OCI-LY7 (cell line): ENCODE measurements around the gene IL1RAPL1. TPM values are rescaled to one million over a fixed set of nuclear protein-coding genes. Genes with fewer than 3 reads are reported as not detected.

Experiments
- BruUV-seq: library from RNA; stranded (reverse); fragments of 400-500 nt; replicated peaks from 2 replicates; lab custom pipeline; 2021; lab: Mats Ljungman, UMichigan
- CTCF ChIA-PET: fragments of 300-600 bp; sonication (Branson Sonifier 250); formaldehyde crosslinking; loops from one replicate; lab custom pipeline; 2022; ENCODE audit warnings: antibody characterized with exemption; ENCODE audit not compliant: unreplicated experiment; lab: Charles Lee
- POLR2A ChIA-PET: fragments of 300-600 bp; sonication (Branson Sonifier 250); formaldehyde crosslinking; loops from one replicate; lab custom pipeline; 2022; ENCODE audit warnings: antibody characterized with exemption; lab: Charles Lee
- DNase-seq: peaks from one replicate; pipeline ENCODE4 v3.0.0-alpha.2; 2015; ENCODE audit warnings: low spot score
- H2AFZ ChIP-seq: fragments of 200-600 bp; sonication (generic), shearing (Covaris generic); 2 replicates; pipeline ENCODE4 v1.6.1; 2014; ENCODE audit warnings: mild to moderate bottlenecking, antibody characterized with exemption, low read length, moderate library complexity
- H3K27ac ChIP-seq: fragments of 200-600 bp; sonication (generic); 2 replicates; pipeline ENCODE4 v1.5.1; 2014; ENCODE audit warnings: mixed run types, low read depth, mild to moderate bottlenecking, moderate library complexity, low read length, inconsistent platforms; ENCODE audit not compliant: poor library complexity, severe bottlenecking
- H3K36me3 ChIP-seq: fragments of 200-600 bp; sonication (generic); 2 replicates; pipeline ENCODE4 v1.6.1; 2014; ENCODE audit warnings: mild to moderate bottlenecking, antibody characterized with exemption, low read length, moderate library complexity, mixed read lengths; ENCODE audit not compliant: insufficient read depth
- H3K4me1 ChIP-seq: fragments of 200-600 bp; sonication (generic); 2 replicates; pipeline ENCODE4 v1.5.1; 2014; ENCODE audit warnings: mild to moderate bottlenecking, low read length; ENCODE audit not compliant: insufficient read depth, poor library complexity, severe bottlenecking
- H3K4me2 ChIP-seq: fragments of 200-600 bp; sonication (generic); 2 replicates; pipeline ENCODE4 v1.6.1; 2014; ENCODE audit warnings: mild to moderate bottlenecking, low read length
- H3K4me3 ChIP-seq: fragments of 200-600 bp; sonication (generic); 2 replicates; pipeline ENCODE4 v1.5.1; 2014; ENCODE audit warnings: mild to moderate bottlenecking, low read depth, low read length; ENCODE audit not compliant: poor library complexity, severe bottlenecking
- H3K79me2 ChIP-seq: fragments of 200-600 bp; sonication (generic); 2 replicates; pipeline ENCODE4 v1.6.1; 2016; ENCODE audit warnings: low read depth, mild to moderate bottlenecking, low read length, moderate library complexity, mixed read lengths; ENCODE audit not compliant: insufficient read depth
- H3K9me2 ChIP-seq: fragments of 200-600 bp; sonication (generic); 2 replicates; pipeline ENCODE4 v1.6.1; 2016; ENCODE audit warnings: mild to moderate bottlenecking, low read length, mixed read lengths; ENCODE audit not compliant: insufficient read depth
- H3K9me3 ChIP-seq: fragments of 200-600 bp; sonication (generic); 2 replicates; pipeline ENCODE4 v1.6.1; 2014; ENCODE audit warnings: mild to moderate bottlenecking, mixed run types, low read length, mixed read lengths
- H4K20me1 ChIP-seq: fragments of 200-600 bp; sonication (generic); 2 replicates; pipeline ENCODE4 v1.6.1; 2014; ENCODE audit warnings: mild to moderate bottlenecking, antibody characterized with exemption, low read length, moderate library complexity, mixed read lengths; ENCODE audit not compliant: insufficient read depth
- CTCF ChIP-seq: fragments of 200-600 bp; sonication (generic); conservative IDR thresholded peaks from 2 replicates; pipeline ENCODE4 v1.5.1; 2014; ENCODE audit warnings: mild to moderate bottlenecking, antibody characterized with exemption, low read length, moderate library complexity, mixed read lengths
- EZH2phosphoT487 ChIP-seq: fragments of 200-600 bp; sonication (generic); IDR thresholded peaks from 2 replicates; pipeline ENCODE4 v1.6.1; 2018; ENCODE audit warnings: low read depth, borderline replicate concordance, mild to moderate bottlenecking, mixed run types, antibody characterized with exemption, low read length, moderate library complexity, mixed read lengths
- intact Hi-C: fragments of 100-400 bp; cut with micrococcal nuclease; formaldehyde crosslinking; loops from one replicate; pipeline ENCODE4 v1.10.0; 2022; ENCODE audit not compliant: unreplicated experiment
- total RNA-seq, 2 experiments: library from RNA; depleted of rRNA in 1 of 2; stranded (reverse); fragments of >200 nt in 1 of 2; shearing (Covaris generic) in 1 of 2; gene quantifications; 2 replicates each; pipeline ENCODE4 v1.2.3, GENCODE V29; 2014 to 2022

The IL1RAPL1 gene
- total RNA-seq, 2 experiments from 2014 or later: not detected

GRCh38 chrX:28884823-28885222, 297.6 kb downstream of the IL1RAPL1 start:
- Histone ChIP-seq H3K36me3 (no peaks in the 10 kb centered on the region), H4K20me1 (no peaks in the 10 kb centered on the region), H3K79me2 (no peaks in the 10 kb centered on the region), H3K9me3 (no peaks in the 10 kb centered on the region), H3K4me3 (no peak overlapping the region), H2AFZ (no peak overlapping the region), H3K27ac (no peak overlapping the region), H3K4me1 (no peaks in the 10 kb centered on the region), H3K4me2 (no peak overlapping the region), H3K9me2 (no peaks in the 10 kb centered on the region)
- intact Hi-C loops: no loop called here
- no peak for DNase-seq
- TF ChIP-seq CTCF: no peak
- TF ChIP-seq EZH2phosphoT487: no peak
- ChIA-PET POLR2A (no interaction called here), CTCF (no interaction called here)
- no TSS peak for BruUV-seq

GRCh38 chrX:28888416-28888815, 301.2 kb downstream of the IL1RAPL1 start:
- Histone ChIP-seq H3K36me3 (no peaks in the 10 kb centered on the region), H2AFZ (no peak overlapping the region), H3K9me3 (no peaks in the 10 kb centered on the region), H3K4me3 (no peak overlapping the region), H3K27ac (no peak overlapping the region), H3K79me2 (no peaks in the 10 kb centered on the region), H3K4me1 (no peaks in the 10 kb centered on the region), H4K20me1 (no peaks in the 10 kb centered on the region), H3K4me2 (no peak overlapping the region), H3K9me2 (no peaks in the 10 kb centered on the region)
- ChIA-PET POLR2A (interaction anchor here (1.2 kb wide), 1 partner anchor 36 kb away, joined by 3 read pairs; no protein-coding TSS in a partner anchor), CTCF (no interaction called here)
- no peak for DNase-seq
- intact Hi-C loops: no loop called here
- BruUV-seq: no TSS peak
- TF ChIP-seq CTCF (no peak), EZH2phosphoT487 (no peak)

GRCh38 chrX:28889591-28890090, 302.4 kb downstream of the IL1RAPL1 start:
- H3K9me3 ChIP-seq: no peaks in the 10 kb centered on the region
- TF ChIP-seq CTCF (no peak), EZH2phosphoT487 (no peak)
- no peak overlapping the region for H2AFZ ChIP-seq
- intact Hi-C loops: no loop called here
- H3K9me2 ChIP-seq: no peaks in the 10 kb centered on the region
- no peak overlapping the region for H3K4me2 ChIP-seq
- no TSS peak for BruUV-seq
- H3K4me3 ChIP-seq: no peak overlapping the region
- POLR2A ChIA-PET: no interaction called here
- no peaks in the 10 kb centered on the region for H4K20me1 ChIP-seq
- H3K27ac ChIP-seq: no peak overlapping the region
- CTCF ChIA-PET: no interaction called here
- DNase-seq: no peak
- no peaks in the 10 kb centered on the region for H3K79me2 ChIP-seq
- H3K36me3 ChIP-seq: no peaks in the 10 kb centered on the region
- no peaks in the 10 kb centered on the region for H3K4me1 ChIP-seq
